ENCODE data around the gene DDX1.
"Not testable (repeated sequence)": the region's sequence is repeated elsewhere in the genome, so short reads cannot be mapped to it uniquely, and the experiment has no call there.

DNA sequence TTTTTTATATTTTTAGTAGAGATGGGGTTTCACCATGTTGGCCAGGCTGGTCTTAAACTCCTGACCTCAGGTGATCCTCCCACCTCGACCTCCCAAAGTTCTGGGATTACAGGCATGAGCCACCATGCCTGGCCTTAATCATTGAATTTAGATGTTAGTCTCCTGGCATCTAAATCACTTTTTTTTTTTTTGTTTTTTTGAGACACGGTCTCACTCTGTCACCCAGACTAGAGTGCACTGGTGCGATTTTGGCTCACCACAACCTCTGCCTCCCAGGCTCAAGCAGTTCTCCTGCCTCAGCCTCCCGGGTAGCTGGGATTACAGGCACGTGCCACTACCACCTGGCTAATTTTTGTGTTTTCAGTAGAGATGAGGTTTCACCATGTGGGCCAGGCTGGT, 29.8 kb downstream of the DDX1 start:
- TF ChIP-seq, protein P1, sequence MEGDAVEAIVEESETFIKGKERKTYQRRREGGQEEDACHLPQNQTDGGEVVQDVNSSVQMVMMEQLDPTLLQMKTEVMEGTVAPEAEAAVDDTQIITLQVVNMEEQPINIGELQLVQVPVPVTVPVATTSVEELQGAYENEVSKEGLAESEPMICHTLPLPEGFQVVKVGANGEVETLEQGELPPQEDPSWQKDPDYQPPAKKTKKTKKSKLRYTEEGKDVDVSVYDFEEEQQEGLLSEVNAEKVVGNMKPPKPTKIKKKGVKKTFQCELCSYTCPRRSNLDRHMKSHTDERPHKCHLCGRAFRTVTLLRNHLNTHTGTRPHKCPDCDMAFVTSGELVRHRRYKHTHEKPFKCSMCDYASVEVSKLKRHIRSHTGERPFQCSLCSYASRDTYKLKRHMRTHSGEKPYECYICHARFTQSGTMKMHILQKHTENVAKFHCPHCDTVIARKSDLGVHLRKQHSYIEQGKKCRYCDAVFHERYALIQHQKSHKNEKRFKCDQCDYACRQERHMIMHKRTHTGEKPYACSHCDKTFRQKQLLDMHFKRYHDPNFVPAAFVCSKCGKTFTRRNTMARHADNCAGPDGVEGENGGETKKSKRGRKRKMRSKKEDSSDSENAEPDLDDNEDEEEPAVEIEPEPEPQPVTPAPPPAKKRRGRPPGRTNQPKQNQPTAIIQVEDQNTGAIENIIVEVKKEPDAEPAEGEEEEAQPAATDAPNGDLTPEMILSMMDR (optimal IDR thresholded peaks at IDR 0.05 in 1 of 3, IDR thresholded peaks at IDR 0.05 in 1 of 3, conservative IDR thresholded peaks at IDR 0.05 in 1 of 3; ENCODE audit: extremely low read depth in 1 of 3, insufficient read depth in 2 of 3, low read length in 3 of 3), result not testable (repeated sequence)
- not testable (repeated sequence) for TF ChIP-seq EZH2 (IDR thresholded peaks at IDR 0.05; ENCODE audit: low read length)

All from keratinocyte (primary cell).